Skeletal muscle satellite cell (primary cell): ENCODE measurements around the gene PF4V1.

Experiments
- H3K27me3 ChIP-seq: 2 replicates; pipeline ENCODE4 v1.7.0; 2013; ENCODE audit warnings: low read length; ENCODE audit not compliant: control insufficient read depth, insufficient read depth
- H3K36me3 ChIP-seq: 2 replicates; pipeline ENCODE4 v1.7.0; 2013; ENCODE audit warnings: mild to moderate bottlenecking, control low read depth, low read length; ENCODE audit not compliant: insufficient read depth
- H3K4me1 ChIP-seq: 2 replicates; pipeline ENCODE4 v1.7.0; 2013; ENCODE audit warnings: low read length; ENCODE audit not compliant: control insufficient read depth, insufficient read depth
- H3K4me2 ChIP-seq: 2 replicates; pipeline ENCODE4 v1.7.0; 2013; ENCODE audit warnings: mild to moderate bottlenecking, low read length
- H3K4me3 ChIP-seq: 2 replicates; pipeline ENCODE4 v1.7.0; 2013; ENCODE audit warnings: low read length
- H3K9ac ChIP-seq: 2 replicates; pipeline ENCODE4 v1.7.0; 2013; ENCODE audit warnings: mild to moderate bottlenecking, low read depth, low read length, moderate library complexity
- H3K9me3 ChIP-seq: replicated peaks from 2 replicates; pipeline ENCODE4 v1.7.0; 2013; ENCODE audit warnings: mild to moderate bottlenecking, control low read depth, low read length

The PF4V1 gene

GRCh38 chr4:73831569-73831968, 21.5 kb upstream of the PF4V1 start:
- H3K9me3 ChIP-seq: no peaks in the 10 kb centered on the region
- H3K27me3 ChIP-seq: no peaks in the 10 kb centered on the region
- H3K4me1 ChIP-seq: peaks cover 25% of the 10 kb centered on the region
- H3K4me3 ChIP-seq: no peak overlapping the region
- H3K36me3 ChIP-seq: no peaks in the 10 kb centered on the region
- H3K4me2 ChIP-seq: no peak overlapping the region
- H3K9ac ChIP-seq: no peak overlapping the region

GRCh38 chr4:73832651-73833237, 20.4 kb upstream of the PF4V1 start:
- Histone ChIP-seq H3K9me3 (no peaks in the 10 kb centered on the region), H3K4me2 (no peak overlapping the region), H3K27me3 (no peaks in the 10 kb centered on the region), H3K4me1 (peaks cover 35% of the 10 kb centered on the region), H3K36me3 (no peaks in the 10 kb centered on the region), H3K9ac (no peak overlapping the region), H3K4me3 (no peak overlapping the region)

GRCh38 chr4:73836373-73837279, 16.5 kb upstream of the PF4V1 start, which contains the start of gene CXCL6:
Gene CXCL6 (plus strand): TSS chr4:73836678. CDS start chr4:73836751, 73 bp downstream.
- Histone ChIP-seq H3K27me3 (no peaks in the 10 kb centered on the region), H3K9me3 (no peaks in the 10 kb centered on the region), H3K4me3 (peak within 1 kb of the TSS; percentile 68), H3K4me2 (peak within 1 kb of the TSS; percentile 90), H3K4me1 (peaks cover 31% of the 10 kb centered on the region), H3K36me3 (no peaks in the 10 kb centered on the region), H3K9ac (peak within 1 kb of the TSS; percentile 65)

GRCh38 chr4:73839071-73839470, 14.0 kb upstream of the PF4V1 start:
- Histone ChIP-seq H3K4me1 (peaks cover 34% of the 10 kb centered on the region), H3K4me2 (no peak overlapping the region), H3K4me3 (no peak overlapping the region), H3K9me3 (no peaks in the 10 kb centered on the region), H3K27me3 (no peaks in the 10 kb centered on the region), H3K36me3 (no peaks in the 10 kb centered on the region), H3K9ac (no peak overlapping the region)

GRCh38 chr4:73839715-73840114, 13.4 kb upstream of the PF4V1 start:
- Histone ChIP-seq H3K4me2 (no peak overlapping the region), H3K9ac (no peak overlapping the region), H3K9me3 (no peaks in the 10 kb centered on the region), H3K4me1 (peaks cover 39% of the 10 kb centered on the region), H3K36me3 (no peaks in the 10 kb centered on the region), H3K27me3 (no peaks in the 10 kb centered on the region), H3K4me3 (no peak overlapping the region)

GRCh38 chr4:73841243-73841925, 11.7 kb upstream of the PF4V1 start:
- H3K9ac ChIP-seq: no peak overlapping the region
- no peaks in the 10 kb centered on the region for H3K27me3 ChIP-seq
- H3K4me1 ChIP-seq: peaks cover 41% of the 10 kb centered on the region
- no peaks in the 10 kb centered on the region for H3K36me3 ChIP-seq
- no peak overlapping the region for H3K4me3 ChIP-seq
- no peaks in the 10 kb centered on the region for H3K9me3 ChIP-seq
- no peak overlapping the region for H3K4me2 ChIP-seq

- H3K9me3 ChIP-seq: no peaks in the 10 kb centered on the region
- H3K27me3 ChIP-seq: no peaks in the 10 kb centered on the region
- H3K4me3 ChIP-seq: no peak overlapping the region
- peaks cover 30% of the 10 kb centered on the region for H3K4me1 ChIP-seq
- H3K9ac ChIP-seq: no peak overlapping the region
- H3K4me2 ChIP-seq: no peak overlapping the region
- no peaks in the 10 kb centered on the region for H3K36me3 ChIP-seq
Measured at GRCh38 chr4:73842696-73843095, 10.4 kb upstream of the PF4V1 start.

- Histone ChIP-seq H3K4me2 (peak overlapping the region; percentile 12), H3K4me3 (no peak overlapping the region), H3K9ac (peak overlapping the region; percentile 30), H3K36me3 (no peaks in the 10 kb centered on the region), H3K9me3 (no peaks in the 10 kb centered on the region), H3K27me3 (no peaks in the 10 kb centered on the region), H3K4me1 (peaks cover 30% of the 10 kb centered on the region)
Measured at GRCh38 chr4:73843369-73843768, 9.7 kb upstream of the PF4V1 start.

- Histone ChIP-seq H3K9me3 (no peaks in the 10 kb centered on the region), H3K36me3 (no peaks in the 10 kb centered on the region), H3K4me2 (peak overlapping the region; percentile 44), H3K9ac (no peak overlapping the region), H3K4me3 (no peak overlapping the region), H3K4me1 (peaks cover 30% of the 10 kb centered on the region), H3K27me3 (no peaks in the 10 kb centered on the region)
Measured at GRCh38 chr4:73844345-73844744, 8.8 kb upstream of the PF4V1 start.

GRCh38 chr4:73844806-73845205, 8.3 kb upstream of the PF4V1 start:
- H3K36me3 ChIP-seq: no peaks in the 10 kb centered on the region
- no peaks in the 10 kb centered on the region for H3K9me3 ChIP-seq
- H3K4me1 ChIP-seq: peaks cover 30% of the 10 kb centered on the region
- H3K9ac ChIP-seq: no peak overlapping the region
- H3K27me3 ChIP-seq: no peaks in the 10 kb centered on the region
- H3K4me2 ChIP-seq: peak overlapping the region; percentile 3
- no peak overlapping the region for H3K4me3 ChIP-seq

- Histone ChIP-seq H3K36me3 (no peaks in the 10 kb centered on the region), H3K27me3 (no peaks in the 10 kb centered on the region), H3K4me3 (no peak overlapping the region), H3K9ac (no peak overlapping the region), H3K4me2 (no peak overlapping the region), H3K9me3 (no peaks in the 10 kb centered on the region), H3K4me1 (peaks cover 22% of the 10 kb centered on the region)
Measured at GRCh38 chr4:73847526-73848182, 5.4 kb upstream of the PF4V1 start.
